Frontal cortex (tissue), 4 donors: ENCODE data around the gene ZNF205. TPM values are rescaled to one million over a fixed set of nuclear protein-coding genes. Genes with fewer than 3 reads are reported as not detected.

Source experiments
- DNase-seq, 2 donors: peaks; one replicate each; pipeline ENCODE4 v3.0.0; 2012; ENCODE audit warnings: low spot score in 2 of 2
- FAIRE-seq: peaks from 2 replicates; lab custom pipeline; 2012; peaks lifted over from hg19 to GRCh38; lab: Jason Lieb, UNC
- total RNA-seq: library from RNA; depleted of rRNA; stranded (reverse); fragments of >200 nt; gene quantifications from one replicate; pipeline ENCODE4 v1.2.3, GENCODE V29; 2014
- donor health status: control.
- donor health status: control.
- donor health status: control.

Gene ZNF205
- total RNA-seq, 1 donor from 2014 or later: 17.9 TPM

GRCh38 chr16:3144321-3144983, 32.1 kb downstream of the ZNF205 start:
- FAIRE-seq: no peak
- no peak for DNase-seq

DNA sequence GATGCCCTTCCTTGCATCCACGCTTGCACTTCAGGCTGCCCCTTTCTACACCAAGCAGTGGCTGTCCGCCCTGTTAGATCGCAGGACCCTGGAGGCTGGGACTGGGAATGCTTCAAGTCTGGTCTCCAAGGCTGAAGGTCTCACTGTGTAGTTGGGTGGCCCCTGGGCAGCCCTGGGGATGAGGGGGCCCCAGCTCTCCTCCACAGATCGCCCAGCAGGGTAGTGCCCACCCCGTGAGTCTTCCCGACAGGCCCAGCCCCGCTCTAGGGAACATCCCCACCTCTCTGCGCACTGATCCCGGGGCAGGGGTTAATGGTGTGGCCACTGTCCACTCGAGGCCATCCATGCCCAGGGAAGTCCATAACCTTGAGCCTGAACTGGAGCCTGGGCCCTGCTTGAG, 32.8 kb downstream of the ZNF205 start:
- DNase-seq: no peak
- FAIRE-seq: no peak

GRCh38 chr16:3145660-3146059, 33.3 kb downstream of the ZNF205 start:
- no peak for FAIRE-seq
- no peak for DNase-seq

- FAIRE-seq (no peak), DNase-seq (peak in 1 of 2 donors; percentile 2)
Observed at GRCh38 chr16:3147046-3147756, 34.8 kb downstream of the ZNF205 start.

- no peak for FAIRE-seq
- peak in 1 of 2 donors; percentile 1 for DNase-seq
Observed at GRCh38 chr16:3147757-3148104, 35.3 kb downstream of the ZNF205 start.

- FAIRE-seq: no peak
- peak in 1 of 2 donors; percentile 19 for DNase-seq
Observed at GRCh38 chr16:3148256-3149192, 36.1 kb downstream of the ZNF205 start.

- FAIRE-seq: no peak
Observed at GRCh38 chr16:3149193-3149530, 36.8 kb downstream of the ZNF205 start.

DNA sequence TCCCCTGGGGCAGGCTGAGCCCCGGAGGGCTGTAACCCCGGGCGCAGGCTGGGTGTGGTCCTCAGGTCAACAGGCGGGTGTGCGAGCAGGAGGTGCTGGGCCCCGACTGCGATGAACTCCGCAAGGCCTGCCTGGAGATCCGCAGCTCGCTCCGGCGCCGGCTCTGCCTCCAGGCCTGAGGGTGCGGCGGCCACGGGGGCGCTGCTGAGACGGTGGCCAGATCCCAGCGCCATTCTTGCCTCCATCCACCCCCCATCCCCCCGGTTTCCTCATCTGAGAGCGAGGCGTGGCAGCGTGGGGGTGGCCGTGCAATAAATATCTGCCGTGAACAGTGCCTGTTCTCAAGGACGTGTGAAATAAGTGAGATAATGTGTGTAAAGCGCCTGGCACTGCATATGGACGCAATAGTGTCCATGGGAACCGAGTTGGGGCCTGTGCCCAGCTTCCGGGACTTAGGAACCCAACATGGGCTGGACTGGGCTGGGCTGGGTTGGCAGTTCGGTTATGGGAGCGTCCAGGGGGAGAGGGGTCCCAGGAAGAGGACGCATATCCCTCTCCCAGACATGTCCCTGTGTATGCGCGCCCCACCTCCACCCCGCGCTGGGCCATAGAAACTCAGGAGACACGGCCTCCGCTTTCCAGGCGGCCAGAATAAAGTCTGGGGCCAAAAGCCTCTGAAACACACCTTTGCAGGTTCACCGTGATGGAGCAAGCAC, 37.4 kb downstream of the ZNF205 start:
- DNase-seq (peak; percentile 61 to 76), FAIRE-seq (no peak)

More at GRCh38 chr16:3149193-3149530, 36.8 kb downstream of the ZNF205 start:
- DNase-seq: no peak

DNA sequence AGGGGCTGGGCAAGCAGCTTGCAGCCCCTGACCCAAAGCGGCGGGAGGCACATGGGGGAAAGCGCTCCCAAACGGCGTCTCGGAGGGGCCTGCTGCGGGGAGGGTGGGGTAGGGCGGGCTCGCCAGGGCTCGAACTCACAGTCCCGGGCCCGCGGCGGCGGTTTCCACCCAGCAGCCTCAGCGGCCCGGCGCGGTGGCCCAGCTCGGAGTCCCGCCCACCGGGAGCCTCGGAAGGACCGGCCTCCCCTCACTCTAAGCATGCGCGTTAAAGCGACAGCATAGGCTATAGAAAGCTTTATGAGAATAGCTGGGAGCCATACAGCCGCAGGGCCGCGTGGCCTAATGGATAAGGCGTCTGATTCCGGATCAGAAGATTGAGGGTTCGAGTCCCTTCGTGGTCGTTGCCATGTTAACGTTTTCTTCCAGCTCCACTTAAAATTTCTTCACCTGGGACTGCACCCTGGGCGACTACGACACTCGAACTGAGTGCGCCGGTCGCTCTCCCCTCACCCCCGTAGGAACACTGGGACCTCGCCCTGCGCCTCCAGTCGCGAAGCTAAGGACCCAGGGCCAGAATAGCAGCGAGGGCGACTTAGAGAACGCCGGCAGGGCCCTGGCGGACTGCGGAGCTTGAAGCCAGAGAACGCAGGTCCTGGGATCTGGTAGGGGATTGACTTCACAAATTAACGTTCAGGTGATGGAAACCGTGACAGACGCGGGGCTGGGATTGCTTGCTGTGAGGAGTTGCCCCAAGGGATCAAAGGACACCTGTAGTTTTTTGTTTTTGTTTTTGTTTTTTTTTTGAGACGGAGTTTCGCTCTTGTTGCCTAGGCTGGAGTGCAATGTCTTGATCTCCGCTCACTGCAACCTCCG, 38.2 kb downstream of the ZNF205 start:
- peak; percentile 90 to 95 for DNase-seq
- no peak for FAIRE-seq

DNA sequence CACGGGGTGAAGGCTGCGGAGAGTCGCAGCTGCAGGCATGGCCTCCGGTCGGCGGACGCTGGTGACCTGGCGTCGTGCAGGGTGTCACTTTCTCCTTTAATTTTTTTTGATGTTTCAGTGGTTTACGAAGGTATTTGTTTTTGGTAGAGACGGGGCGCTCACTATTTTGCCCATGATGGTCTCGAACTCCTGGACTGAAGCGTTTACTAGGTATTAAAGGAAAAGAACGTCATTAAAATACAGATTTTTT, 39.6 kb downstream of the ZNF205 start:
- DNase-seq (no peak), FAIRE-seq (no peak)

DNA sequence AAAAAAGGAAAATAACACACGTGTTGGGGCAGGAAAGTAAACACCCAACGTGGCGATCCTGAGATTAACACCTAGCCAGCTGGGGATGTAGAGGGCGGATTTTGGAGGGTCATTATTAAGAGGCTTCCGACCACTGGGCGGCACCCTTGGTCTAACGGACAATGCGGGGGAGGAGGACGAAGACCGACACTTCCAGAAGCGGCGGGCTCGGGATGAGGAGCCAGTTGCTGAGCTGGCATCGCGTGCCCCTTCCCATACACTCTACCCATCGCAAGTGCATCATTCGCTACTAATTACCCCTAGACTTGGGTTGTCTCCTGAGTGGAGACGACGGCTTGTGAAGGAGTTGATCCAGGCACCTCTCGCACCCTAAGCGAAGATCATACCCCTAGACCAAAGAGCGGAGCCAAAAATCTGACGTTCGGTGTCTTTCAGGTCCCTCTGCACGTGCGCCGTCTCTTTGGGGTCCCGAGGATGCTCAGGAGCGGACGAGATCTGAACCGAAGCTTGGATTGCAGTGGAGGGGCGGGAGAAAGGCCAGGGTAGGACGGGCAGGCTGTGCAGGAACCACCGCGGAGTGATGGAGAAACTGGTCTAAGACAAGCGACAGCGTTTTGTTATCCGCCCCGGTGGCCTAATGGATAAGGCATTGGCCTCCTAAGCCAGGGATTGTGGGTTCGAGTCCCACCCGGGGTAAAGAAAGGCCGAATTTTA, 40.0 kb downstream of the ZNF205 start:
- DNase-seq: peak; percentile 70 to 78
- no peak for FAIRE-seq

GRCh38 chr16:3152991-3153368, 40.6 kb downstream of the ZNF205 start:
- DNase-seq (no peak), FAIRE-seq (no peak)

- no peak for DNase-seq
- no peak for FAIRE-seq
Observed at GRCh38 chr16:3155181-3155580, 42.8 kb downstream of the ZNF205 start.

GRCh38 chr16:3155972-3156371, 43.6 kb downstream of the ZNF205 start:
- DNase-seq (no peak), FAIRE-seq (no peak)

DNA sequence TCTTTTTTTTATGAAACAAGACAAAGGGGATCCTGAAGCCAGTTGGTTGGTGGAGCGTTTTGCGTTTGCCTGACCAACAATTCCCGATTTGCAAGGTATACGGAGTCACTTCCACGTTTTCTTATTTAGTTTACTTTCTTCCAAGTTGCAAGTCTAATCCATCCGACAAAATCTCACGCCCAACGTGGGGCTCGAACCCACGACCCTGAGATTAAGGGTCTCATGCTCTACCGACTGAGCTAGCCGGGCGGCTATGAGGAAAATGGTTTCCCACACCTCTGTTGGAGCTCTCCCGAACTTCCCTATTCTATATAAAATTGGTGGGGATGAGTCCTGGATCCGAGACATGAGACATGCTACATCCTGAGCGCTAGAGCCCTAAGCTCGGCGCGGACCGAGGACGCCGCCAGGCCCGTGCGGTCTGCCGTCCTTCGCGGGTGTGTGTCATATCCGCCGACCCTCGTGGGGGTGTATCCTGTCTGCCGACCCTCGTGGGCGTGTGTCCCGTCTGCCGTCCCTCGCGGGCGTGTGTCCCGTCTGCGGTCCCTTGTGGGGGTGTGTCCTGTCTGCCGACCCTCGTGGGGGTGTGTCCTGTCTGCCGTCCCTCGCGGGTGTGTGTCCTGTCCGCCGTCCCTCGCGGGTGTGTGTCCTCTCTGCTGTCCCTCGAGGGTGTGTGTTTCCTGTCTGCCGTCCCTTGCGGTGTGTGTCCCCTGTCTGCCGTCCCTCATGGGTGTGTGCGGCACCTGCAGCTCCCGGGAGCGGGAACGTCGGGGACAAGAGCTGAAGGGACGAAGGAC, 45.0 kb downstream of the ZNF205 start:
- DNase-seq (no peak), FAIRE-seq (no peak)

DNA sequence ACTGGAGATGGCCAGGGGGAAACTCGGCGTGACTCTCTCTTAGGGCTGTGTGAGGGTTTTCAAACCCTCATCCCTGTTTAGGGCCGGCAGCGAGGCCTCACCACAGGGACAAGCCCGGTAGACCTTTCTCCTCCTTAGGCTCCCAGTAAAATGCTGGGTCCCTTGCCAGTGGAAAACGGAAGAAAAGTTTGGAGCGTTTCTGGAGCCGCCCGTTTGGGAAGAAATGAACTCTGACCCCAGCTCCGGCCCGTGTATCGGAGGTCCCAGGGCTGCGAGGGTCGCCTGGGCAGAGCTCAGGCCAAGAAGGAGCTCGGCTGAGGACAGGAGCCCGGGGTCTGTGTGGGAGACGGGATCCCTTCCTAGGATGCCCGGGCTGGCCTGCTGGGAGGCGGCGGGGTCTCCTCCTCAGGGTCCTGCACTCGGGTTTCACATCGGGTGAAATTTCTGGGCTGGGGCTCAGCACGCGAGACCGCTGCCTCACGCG, 45.7 kb downstream of the ZNF205 start:
- DNase-seq (no peak), FAIRE-seq (no peak)

DNA sequence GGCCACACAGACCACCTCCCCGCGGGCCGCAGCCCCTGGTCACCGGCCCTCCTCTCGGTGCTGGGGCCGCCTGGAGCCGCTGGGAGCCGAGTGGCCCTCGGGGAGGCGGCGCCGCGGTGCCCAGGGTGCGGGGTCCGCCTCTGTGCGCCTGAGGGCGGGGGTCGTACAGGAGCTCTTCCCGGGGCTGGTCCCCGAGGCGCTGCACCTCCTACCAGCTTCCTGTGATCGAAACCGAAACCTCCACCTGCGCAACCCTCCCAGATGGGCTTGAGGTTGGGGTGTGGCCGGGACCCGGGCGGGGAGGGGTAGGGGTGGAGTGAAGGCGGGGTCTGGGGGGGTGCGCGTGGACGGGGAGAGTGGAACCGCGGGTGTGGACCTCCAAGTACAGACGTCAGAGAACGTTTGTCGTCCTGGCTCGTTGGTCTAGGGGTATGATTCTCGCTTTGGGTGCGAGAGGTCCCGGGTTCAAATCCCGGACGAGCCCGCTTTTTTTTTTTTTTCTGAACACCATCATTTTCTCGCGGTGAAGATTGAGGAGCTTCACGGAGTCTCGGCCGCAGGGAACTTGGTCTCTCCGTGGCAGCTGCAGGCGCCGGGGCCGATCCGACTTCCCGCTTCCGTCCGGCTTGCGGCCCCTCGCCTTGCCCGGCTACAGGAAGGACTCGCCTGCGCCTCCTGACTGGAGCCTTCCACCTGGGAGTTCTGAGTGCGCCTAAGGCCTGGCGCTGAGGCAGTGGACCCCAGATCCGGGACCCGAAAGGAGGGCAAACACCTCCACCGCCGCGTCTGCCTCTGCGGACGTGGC, 46.3 kb downstream of the ZNF205 start:
- FAIRE-seq: no peak
- peak; percentile 73 to 84 for DNase-seq
